K562 (cell line): ENCODE measurements around the gene NAA50. TPM values are rescaled to one million over a fixed set of nuclear protein-coding genes. Genes with fewer than 3 reads are reported as not detected.

ENCODE experiments used
- AFF1 ChIP-seq, 2 experiments: fragments of 450-650 bp; IDR thresholded peaks; 2 replicates each; pipeline ENCODE4 v1.6.1; 2018; ENCODE audit warnings: mild to moderate bottlenecking in 2 of 2, low read depth in 1 of 2; ENCODE audit not compliant: partially characterized antibody in 2 of 2
- BDP1 ChIP-seq: IDR thresholded peaks from 3 replicates; pipeline ENCODE4 v1.6.1; 2011; ENCODE audit not compliant: insufficient read length, insufficient read depth
- E2F4 ChIP-seq: sonication (generic); formaldehyde crosslinking; IDR thresholded peaks from 2 replicates; pipeline ENCODE4 v1.8.0; 2022; ENCODE audit warnings: mild to moderate bottlenecking, low read depth, missing genetic modification reagents
- ETS2 ChIP-seq: IDR thresholded peaks from 2 replicates; pipeline ENCODE4 v1.6.1; 2016; ENCODE audit warnings: borderline replicate concordance, missing genetic modification characterization, mild to moderate bottlenecking, moderate library complexity, missing compliant biosample characterization; ENCODE audit not compliant: poor library complexity, severe bottlenecking
- FOXM1 ChIP-seq, 2 experiments: fragments of 450-650 bp in 1 of 2; sonication (generic) in 1 of 2; formaldehyde crosslinking in 1 of 2; IDR thresholded peaks; 2 replicates each; pipeline versions ENCODE4 v1.6.1 to v1.9.0; 2017 to 2022; ENCODE audit warnings: low read depth in 2 of 2, mild to moderate bottlenecking in 2 of 2, missing genetic modification reagents in 1 of 2, moderate library complexity in 1 of 2
- GABPA ChIP-seq: fragments of 200-800 bp; sonication (Bioruptor generic); conservative IDR thresholded peaks from 2 replicates; pipeline ENCODE4 v1.6.1; 2016; ENCODE audit warnings: low read depth, missing genetic modification characterization, missing compliant biosample characterization
- HDAC1 ChIP-seq, 2 experiments: fragments of 450-650 bp; IDR thresholded peaks; 2 replicates each; pipeline ENCODE4 v1.6.1; 2016 to 2017; ENCODE audit warnings: inconsistent platforms in 1 of 2, mild to moderate bottlenecking in 1 of 2, moderate library complexity in 1 of 2
- HDAC2 ChIP-seq: fragments of 450-650 bp; IDR thresholded peaks from 2 replicates; pipeline ENCODE4 v1.6.1; 2016; ENCODE audit warnings: mild to moderate bottlenecking
- KLF16 ChIP-seq: IDR thresholded peaks from 2 replicates; pipeline ENCODE4 v1.6.1; 2016; ENCODE audit warnings: antibody characterized with exemption
- MNT ChIP-seq, 2 experiments: fragments of 450-650 bp; conservative IDR thresholded peaks; 2 replicates each; pipeline ENCODE4 v1.6.1; 2017; ENCODE audit warnings: mild to moderate bottlenecking in 2 of 2, moderate library complexity in 2 of 2
- U2AF2 ChIP-seq: fragments of 200-400 bp; formaldehyde crosslinking; optimal IDR thresholded peaks from 2 replicates; pipeline ENCODE3; 2017; ENCODE audit warnings: low read depth, mild to moderate bottlenecking, low read length
- ZNF174 ChIP-seq: fragments of 250-450 bp; sonication (Bioruptor Pico); IDR thresholded peaks from 2 replicates; pipeline ENCODE4 v1.4.0; 2020; ENCODE audit warnings: mild to moderate bottlenecking
- ZNF184 ChIP-seq: sonication (generic); formaldehyde crosslinking; IDR thresholded peaks from 2 replicates; pipeline ENCODE4 v1.5.0; 2020; ENCODE audit warnings: missing genetic modification reagents
- ZNF277 ChIP-seq: fragments of 250-450 bp; sonication (Bioruptor Pico); IDR thresholded peaks from 2 replicates; pipeline ENCODE4 v1.8.0; 2022; ENCODE audit warnings: inconsistent platforms, mild to moderate bottlenecking, moderate library complexity, borderline replicate concordance
- ZNF280A ChIP-seq: fragments of 450-650 bp; IDR thresholded peaks from 2 replicates; pipeline ENCODE4 v1.6.1; 2018; ENCODE audit warnings: mild to moderate bottlenecking, low read depth; ENCODE audit not compliant: partially characterized antibody
- ZNF77 ChIP-seq: fragments of 250-450 bp; sonication (Bioruptor Pico); IDR thresholded peaks from 2 replicates; pipeline ENCODE4 v1.5.0; 2020
- ZNF778 ChIP-seq: fragments of 450-650 bp; formaldehyde crosslinking; IDR thresholded peaks from 2 replicates; pipeline ENCODE4 v1.4.0; 2020; ENCODE audit warnings: mild to moderate bottlenecking, moderate library complexity
- polyA plus RNA-seq, 8 experiments: library from polyadenylated mRNA; depleted of rRNA in 4 of 8; stranded (reverse) in 5 of 8; unstranded in 3 of 8; fragments of >200 nt; fragmentation: Nextera tagmentation in 2 of 8; fragmentation: Illumina TruSeq in 1 of 8; extraction: Ambion mirVana in 2 of 8; extraction: Trizol in 1 of 8; gene quantifications; 2 replicates each; pipeline versions ENCODE4 v1.2.1 to v1.2.3, GENCODE V29; 2011 to 2014; ENCODE audit warnings: inconsistent platforms in 1 of 8, missing spikeins in 1 of 8
- total RNA-seq, 7 experiments: library from RNA; depleted of rRNA in 6 of 7; stranded (reverse); fragments of >200 nt in 6 of 7; fragmentation: Illumina TruSeq in 2 of 7; extraction: Trizol in 2 of 7; gene quantifications; 2 replicates each; pipeline versions ENCODE4 v1.2.1 to v1.2.3, GENCODE V29; 2011 to 2021; ENCODE audit warnings: low replicate concordance in 1 of 7

Gene NAA50
- total and polyA plus RNA-seq, 9 of the 15 experiments (the other 6 are each of a cell fraction or from before 2014, with no cell fraction given), result 40.0 to 301 (median 112) TPM

GRCh38 chr3:113746548-113747282 is 666 bp upstream of the NAA50 start, which contains the start of gene ATP6V1A (continued):
- TF ChIP-seq ZNF277 (CRISPR knock-in tag) (no peak), BDP1 (no peak), HDAC1 (IDR thresholded peaks at IDR 0.05) (peak in 1 of 2 experiments; percentile 42; a peak in 2 of 4 replicates), ZNF184 (no peak), AFF1 (IDR thresholded peaks at IDR 0.05; ENCODE audit: low read depth in 1 of 2, partially characterized antibody in 2 of 2) (peak in 1 of 2 experiments; percentile 39), ZNF280A (no peak), ZNF77 (CRISPR knock-in tag) (no peak), ZNF778 (CRISPR knock-in tag) (no peak), KLF16 (no peak), ETS2 (tag) (no peak), GABPA (peak; percentile 95), HDAC2 (no peak), E2F4 (no peak), FOXM1 (IDR thresholded peaks at IDR 0.05; ENCODE audit: low read depth) (no peak), FOXM1 (CRISPR knock-in tag; IDR thresholded peaks at IDR 0.05; ENCODE audit: low read depth) (no peak), ZNF174 (CRISPR knock-in tag) (no peak), U2AF2 (no peak), MNT (conservative IDR thresholded peaks at IDR 0.05) (peak in 1 of 2 experiments; percentile 36; a peak in 2 of 4 replicates)
